ENCODE data around the gene CNIH3.

- TF ChIP-seq CTCF (conservative IDR thresholded peaks at IDR 0.05 in 1 of 2, IDR thresholded peaks at IDR 0.05 in 1 of 2; ENCODE audit: low read depth in 1 of 2, low read length in 2 of 2) (no peak), EZH2 (IDR thresholded peaks at IDR 0.05; ENCODE audit: low read length, missing control alignments) (no peak)
These were observed 139.5 kb downstream of the CNIH3 start for GRCh38 chr1:224755586-224755985.

Measured in fibroblast of lung (primary cell).